Testis (tissue), 3 donors: ENCODE measurements around the gene NUTF2. TPM values are rescaled to one million over a fixed set of nuclear protein-coding genes. Genes with fewer than 3 reads are reported as not detected.

Source experiments
- DNase-seq: peaks from one replicate; pipeline ENCODE4 v3.0.0-alpha.2; 2019
- H3K27ac ChIP-seq, 2 donors: fragments of 200-600 bp; sonication (generic); one replicate each; pipeline ENCODE4 v1.5.1; 2019
- H3K27me3 ChIP-seq: fragments of 200-600 bp; sonication (generic); one replicate; pipeline ENCODE4 v1.5.1; 2019
- H3K36me3 ChIP-seq: fragments of 200-600 bp; sonication (generic); one replicate; pipeline ENCODE4 v1.5.1; 2017; ENCODE audit warnings: low read depth; ENCODE audit errors: missing control alignments
- H3K4me1 ChIP-seq: fragments of 200-600 bp; sonication (generic); one replicate; pipeline ENCODE4 v1.5.1; 2019
- H3K4me3 ChIP-seq, 2 donors: fragments of 200-600 bp; sonication (generic); one replicate each; pipeline ENCODE4 v1.5.1; 2017 to 2019
- H3K9me3 ChIP-seq: fragments of 200-600 bp; sonication (generic); one replicate; pipeline ENCODE4 v1.5.1; 2017
- CTCF ChIP-seq, 3 experiments: fragments of 450-650 bp in 2 of 3; fragments of 200-600 bp in 1 of 3; sonication (generic) in 1 of 3; IDR thresholded peaks; one replicate each; pipeline ENCODE4 v1.5.1; 2016 to 2019; ENCODE audit warnings: antibody characterized with exemption in 3 of 3, mild to moderate bottlenecking in 2 of 3, moderate library complexity in 1 of 3
- POLR2A ChIP-seq: fragments of 450-650 bp; IDR thresholded peaks from one replicate; pipeline ENCODE4 v1.6.1; 2017; ENCODE audit warnings: antibody characterized with exemption, mild to moderate bottlenecking, moderate library complexity
- WGBS, 2 donors: methylation state at CpG; one replicate each; pipeline ENCODE4 v1.1.5; 2018; 5-methylcytosine and 5-hydroxymethylcytosine counted together
- intact Hi-C: fragments of 100-400 bp; cut with DNase I; formaldehyde crosslinking; loops from one replicate; pipeline ENCODE4 v1.15.1; 2023; ENCODE audit warnings: low total_unique reads
- polyA plus RNA-seq: library from polyadenylated mRNA; stranded (reverse); fragments of 350-450 nt; fragmentation: Illumina TruSeq; extraction: RNeasy Lipid Tissue Mini Kit (QIAGEN cat#74804); gene quantifications from one replicate; pipeline ENCODE4 v1.2.3, GENCODE V29; 2014; ENCODE audit warnings: low read depth, low replicate concordance; ENCODE audit not compliant: insufficient read depth
- total RNA-seq, 2 donors: library from RNA; depleted of rRNA; stranded (reverse); fragments of >200 nt; gene quantifications; one replicate each; pipeline ENCODE4 v1.2.3, GENCODE V29; 2016

The NUTF2 gene
- total and polyA plus RNA-seq, 3 donors from 2014 or later = 121 to 297 (median 239) TPM

- Histone ChIP-seq H3K4me3 (no peak overlapping the region), H3K27me3 (no peaks in the 10 kb centered on the region), H3K36me3 (no peaks in the 10 kb centered on the region), H3K27ac (no peak overlapping the region), H3K9me3 (no peaks in the 10 kb centered on the region), H3K4me1 (peaks cover 12% of the 10 kb centered on the region)
- 90 to 96% methylated on average over 3 of the region's 3 CpGs for WGBS, 2 donors
- DNase-seq = no peak
- no peak for TF ChIP-seq POLR2A
- no peak for TF ChIP-seq CTCF (IDR thresholded peaks at IDR 0.05)
- intact Hi-C loops = no loop called here
These were observed 42.8 kb upstream of the NUTF2 start for GRCh38 chr16:67803894-67804293.

DNA sequence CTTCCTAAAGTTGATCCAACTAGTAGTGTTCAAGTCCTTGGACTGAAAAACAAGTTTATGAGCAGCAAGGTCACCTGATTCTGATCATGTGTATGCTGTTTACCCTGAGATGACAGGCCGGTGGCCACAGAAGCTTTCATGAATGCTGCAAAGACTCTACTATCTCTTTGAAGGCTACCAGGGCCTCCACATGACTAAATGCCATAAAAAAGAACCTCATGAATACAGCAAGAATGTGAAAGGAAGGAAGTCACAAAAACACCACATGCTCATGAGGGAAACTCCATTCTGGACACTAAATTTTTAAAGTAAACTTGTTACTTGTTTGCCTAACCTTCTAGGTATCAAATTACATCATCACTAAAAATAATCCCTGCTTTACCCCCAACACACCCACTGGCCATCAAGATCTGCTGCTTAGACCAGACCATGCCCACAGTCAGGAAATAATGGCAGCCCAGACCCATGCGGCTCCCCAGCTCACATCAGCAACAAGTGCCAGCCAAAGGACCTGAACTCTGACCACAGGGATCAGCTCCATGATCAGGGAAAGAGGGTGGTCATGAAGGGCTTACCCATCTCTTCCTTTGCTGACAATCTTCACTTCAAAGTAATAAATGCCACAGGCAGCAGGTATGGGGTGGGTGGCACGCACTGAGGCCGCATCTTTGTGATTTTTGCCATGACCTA, 41.7 kb upstream of the NUTF2 start:
- H3K36me3 ChIP-seq = no peaks in the 10 kb centered on the region
- H3K4me1 ChIP-seq = peaks cover 12% of the 10 kb centered on the region
- DNase-seq = no peak
- H3K4me3 ChIP-seq = no peak overlapping the region
- no peaks in the 10 kb centered on the region for H3K9me3 ChIP-seq
- WGBS, 2 donors = 71 to 77% methylated on average over 4 of the region's 4 CpGs
- intact Hi-C loops = no loop called here
- no peaks in the 10 kb centered on the region for H3K27me3 ChIP-seq
- no peak overlapping the region for H3K27ac ChIP-seq
- no peak for TF ChIP-seq POLR2A
- no peak for TF ChIP-seq CTCF (IDR thresholded peaks at IDR 0.05)

DNA sequence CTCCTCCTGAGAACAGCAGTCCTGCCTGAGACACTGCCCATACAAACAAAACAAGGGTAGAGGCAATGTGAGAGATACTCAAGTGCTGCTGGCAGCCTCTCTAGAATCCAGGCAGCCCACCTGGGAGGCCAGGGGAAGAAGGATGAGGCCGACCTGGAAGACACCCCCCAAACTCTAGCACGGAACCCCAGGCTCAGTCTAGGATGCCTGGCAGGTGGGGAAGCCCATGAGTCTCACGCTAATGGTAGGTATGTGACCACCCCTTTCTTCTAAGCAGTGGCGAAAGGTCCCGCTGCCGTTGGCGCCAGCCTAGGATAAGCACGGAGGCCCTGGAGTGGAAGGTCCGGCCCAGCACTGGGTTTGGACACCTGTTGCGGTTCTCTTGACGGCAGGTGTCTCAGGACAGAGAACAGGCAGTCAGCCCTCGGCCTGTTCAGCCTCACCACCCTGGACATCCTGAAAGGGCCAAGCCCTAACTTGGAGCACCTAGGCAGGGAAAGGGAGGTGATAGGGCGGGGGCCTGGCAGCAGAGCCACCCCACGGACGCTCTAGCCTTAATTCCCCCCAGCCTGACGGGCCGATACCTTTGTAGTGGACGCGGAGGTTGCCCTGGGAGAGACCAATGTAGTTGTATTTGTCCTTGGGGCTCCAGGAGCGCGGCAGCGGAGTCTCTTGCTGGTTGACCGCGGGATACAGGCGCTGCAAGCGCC, 40.9 kb upstream of the NUTF2 start:
- Histone ChIP-seq H3K4me1 (peaks cover 8% of the 10 kb centered on the region), H3K27ac (peak overlapping the region; percentile 64 to 70), H3K9me3 (no peaks in the 10 kb centered on the region), H3K36me3 (no peaks in the 10 kb centered on the region), H3K4me3 (peak overlapping the region; percentile 94 to 98), H3K27me3 (no peaks in the 10 kb centered on the region)
- DNase-seq = no peak
- intact Hi-C loops = no loop called here
- 0 to 1% methylated on average over 18 to 19 of the region's 26 CpGs for WGBS, 2 donors
- TF ChIP-seq POLR2A = no peak
- TF ChIP-seq CTCF (IDR thresholded peaks at IDR 0.05) = no peak

DNA sequence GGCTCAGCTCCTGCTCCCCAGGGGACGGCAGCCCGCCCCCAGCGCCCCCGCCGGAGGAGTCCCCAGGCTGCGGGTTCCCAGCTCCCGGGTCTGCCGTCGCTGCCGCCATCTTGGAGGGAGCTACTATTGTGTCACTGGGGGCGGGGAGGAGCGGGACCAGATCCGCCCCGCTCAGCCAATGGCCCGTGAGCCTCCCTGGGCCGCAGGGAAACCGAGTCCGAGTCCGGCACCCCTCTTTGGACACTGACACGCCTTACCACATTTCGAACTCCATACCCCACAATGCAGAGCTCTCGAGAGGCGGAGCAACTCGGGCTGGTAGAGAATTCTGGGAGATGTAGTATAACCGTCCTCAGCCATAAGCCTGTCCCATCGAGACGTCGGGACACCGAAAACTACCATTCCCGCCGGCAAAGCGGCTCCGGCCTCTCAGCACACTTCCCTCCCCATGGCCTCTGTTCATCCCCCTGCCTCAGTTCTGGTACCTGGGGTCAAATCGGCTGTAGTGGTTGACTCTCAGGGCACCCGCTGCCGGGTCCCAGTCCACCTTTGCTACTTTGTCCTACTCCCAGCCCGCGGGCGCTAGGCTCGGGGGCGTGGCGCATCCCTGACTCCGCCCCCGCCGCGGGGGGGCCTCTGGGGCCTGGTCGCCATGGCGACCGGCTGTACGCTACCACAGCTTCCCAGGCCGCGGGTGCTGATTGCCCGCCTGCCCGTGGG, 40.1 kb upstream of the NUTF2 start, which contains the start of the genes RANBP10 and TSNAXIP1:
Gene RANBP10, minus strand, starts transcription at position 133 of the 720 bp plus-strand sequence. Its CDS starts 24 bp downstream, at position 109.
Gene TSNAXIP1, plus strand, starts transcription at position 462 of the 720 bp plus-strand sequence. CDS start 261 bp downstream, outside the sequence.
- 0 to 1% methylated on average over 22 to 39 of the region's 54 CpGs for WGBS, 2 donors
- TF ChIP-seq CTCF (IDR thresholded peaks at IDR 0.05) (no peak), POLR2A (peak; percentile 61)
- intact Hi-C loops = no loop called here

More for the DNA sequence above, 40.1 kb upstream of the NUTF2 start, which contains the start of the genes RANBP10 and TSNAXIP1:
- Histone ChIP-seq H3K4me3 (peak within 1 kb of the TSS; percentile 94 to 98), H3K4me1 (peaks cover 8% of the 10 kb centered on the region), H3K27me3 (no peaks in the 10 kb centered on the region), H3K36me3 (no peaks in the 10 kb centered on the region), H3K9me3 (no peaks in the 10 kb centered on the region), H3K27ac (peak within 1 kb of the TSS; percentile 64 to 70)
- peak; percentile 98 for DNase-seq
